WTC11 (cell line): ENCODE data around the gene GAB2. TPM values are rescaled to one million over a fixed set of nuclear protein-coding genes. Genes with fewer than 3 reads are reported as not detected.

Source experiments
- ATAC-seq: fragments of 200-7000 bp; cut with Tn5 transposase; 2 replicates; pipeline ENCODE4 v1.10.0; 2021; ENCODE audit warnings: mild to moderate bottlenecking, moderate library complexity
- CTCF ChIA-PET: fragments of 300-600 bp; sonication (Branson Sonifier 250); formaldehyde crosslinking; loops from one replicate; lab custom pipeline; 2021; ENCODE audit warnings: antibody characterized with exemption; lab: Charles Lee
- POLR2A ChIA-PET: fragments of 350-600 bp; sonication (Branson Sonifier 250); formaldehyde crosslinking; loops from one replicate; lab custom pipeline; 2021; ENCODE audit warnings: antibody characterized with exemption; lab: Charles Lee
- DNase-seq: peaks from one replicate; pipeline ENCODE4 v3.0.0; 2021; ENCODE audit warnings: low spot score
- H3K27ac Mint-ChIP-seq: 2 replicates; pipeline ENCODE4 v1.8.0; 2021; ENCODE audit warnings: mixed read lengths
- H3K27me3 Mint-ChIP-seq: 2 replicates; pipeline ENCODE4 v1.8.0; 2021; ENCODE audit warnings: low read depth, mild to moderate bottlenecking, moderate library complexity, mixed read lengths
- H3K36me3 Mint-ChIP-seq: 2 replicates; pipeline ENCODE4 v1.8.0; 2021; ENCODE audit warnings: mixed read lengths
- H3K4me1 Mint-ChIP-seq: 2 replicates; pipeline ENCODE4 v1.8.0; 2022; ENCODE audit warnings: mixed read lengths
- H3K4me3 Mint-ChIP-seq: 2 replicates; pipeline ENCODE4 v1.8.0; 2021; ENCODE audit warnings: mild to moderate bottlenecking, moderate library complexity, mixed read lengths
- H3K9me3 Mint-ChIP-seq: 2 replicates; pipeline ENCODE4 v1.8.0; 2021; ENCODE audit warnings: mixed read lengths
- ETV6 ChIP-seq: sonication (generic); formaldehyde crosslinking; IDR thresholded peaks from 2 replicates; pipeline ENCODE4 v1.8.1; 2022; ENCODE audit warnings: mild to moderate bottlenecking, missing genetic modification reagents
- FOXJ3 ChIP-seq: sonication (generic); formaldehyde crosslinking; IDR thresholded peaks from 2 replicates; pipeline ENCODE4 v1.9.0; 2021; ENCODE audit warnings: missing genetic modification reagents, mild to moderate bottlenecking, borderline replicate concordance
- GRHL2 ChIP-seq: fragments of 250-450 bp; sonication (Bioruptor Pico); IDR thresholded peaks from 2 replicates; pipeline ENCODE4 v1.8.0; 2022; ENCODE audit warnings: mild to moderate bottlenecking, moderate library complexity; ENCODE audit not compliant: insufficient replicate concordance, severe bottlenecking
- HMGA2 ChIP-seq: fragments of 250-450 bp; sonication (Bioruptor Pico); IDR thresholded peaks from 2 replicates; pipeline ENCODE4 v1.4.0; 2021; ENCODE audit warnings: mild to moderate bottlenecking, moderate library complexity
- KAT7 ChIP-seq: sonication (generic); formaldehyde crosslinking; IDR thresholded peaks from 2 replicates; pipeline ENCODE4 v1.8.1; 2023; ENCODE audit warnings: missing genetic modification reagents, mild to moderate bottlenecking, borderline replicate concordance
- NFATC4 ChIP-seq: fragments of 250-450 bp; sonication (Bioruptor Pico); IDR thresholded peaks from 2 replicates; pipeline ENCODE4 v1.9.0; 2021; ENCODE audit warnings: mild to moderate bottlenecking
- NFE2L1 ChIP-seq: sonication (generic); formaldehyde crosslinking; IDR thresholded peaks from 2 replicates; pipeline ENCODE4 v1.8.1; 2023; ENCODE audit warnings: missing genetic modification reagents
- NFYB ChIP-seq: sonication (generic); formaldehyde crosslinking; conservative IDR thresholded peaks from 2 replicates; pipeline ENCODE4 v1.8.0; 2022; ENCODE audit warnings: low read depth, missing genetic modification reagents
- NR1H2 ChIP-seq: sonication (generic); formaldehyde crosslinking; IDR thresholded peaks from 2 replicates; pipeline ENCODE4 v1.9.0; 2021; ENCODE audit warnings: mild to moderate bottlenecking, moderate library complexity, missing genetic modification reagents
- RELA ChIP-seq: sonication (generic); formaldehyde crosslinking; IDR thresholded peaks from 2 replicates; pipeline ENCODE4 v1.8.1; 2022; ENCODE audit warnings: missing genetic modification reagents, mild to moderate bottlenecking, borderline replicate concordance
- SP1 ChIP-seq: sonication (generic); formaldehyde crosslinking; conservative IDR thresholded peaks from 2 replicates; pipeline ENCODE4 v1.8.1; 2022; ENCODE audit warnings: missing genetic modification reagents
- TEAD1 ChIP-seq: sonication (generic); formaldehyde crosslinking; IDR thresholded peaks from 2 replicates; pipeline ENCODE4 v1.8.0; 2022; ENCODE audit warnings: mild to moderate bottlenecking, missing genetic modification reagents
- TEAD4 ChIP-seq: sonication (generic); formaldehyde crosslinking; IDR thresholded peaks from 2 replicates; pipeline ENCODE4 v1.8.0; 2022; ENCODE audit warnings: mild to moderate bottlenecking, missing genetic modification reagents
- ZNF121 ChIP-seq: sonication (generic); formaldehyde crosslinking; IDR thresholded peaks from 2 replicates; pipeline ENCODE4 v1.8.0; 2023; ENCODE audit warnings: missing genetic modification reagents
- ZNF263 ChIP-seq: sonication (generic); formaldehyde crosslinking; IDR thresholded peaks from 2 replicates; pipeline ENCODE4 v1.8.1; 2022; ENCODE audit warnings: low read depth, mild to moderate bottlenecking, moderate library complexity, missing genetic modification reagents
- ZNF396 ChIP-seq: fragments of 250-450 bp; sonication (Bioruptor Pico); IDR thresholded peaks from 2 replicates; pipeline ENCODE4 v1.8.0; 2021; ENCODE audit warnings: mild to moderate bottlenecking, moderate library complexity, borderline replicate concordance
- ZNF416 ChIP-seq: fragments of 250-450 bp; sonication (Bioruptor Pico); IDR thresholded peaks from 2 replicates; pipeline ENCODE4 v1.9.0; 2021; ENCODE audit warnings: mild to moderate bottlenecking, inconsistent platforms
- total RNA-seq: library from RNA; stranded (reverse); gene quantifications from 3 replicates; pipeline ENCODE4 v1.2.3, GENCODE V29; 2021
- TF ChIP-seq, protein P1 (sequence below): sonication (generic); formaldehyde crosslinking; IDR thresholded peaks from 2 replicates; pipeline ENCODE4 v1.8.1; 2022; ENCODE audit warnings: mild to moderate bottlenecking, missing genetic modification reagents, moderate library complexity, borderline replicate concordance
- TF ChIP-seq, protein P2 (sequence below): fragments of 200-600 bp; IDR thresholded peaks from 2 replicates; pipeline ENCODE4 v1.8.0; 2022; ENCODE audit warnings: antibody characterized with exemption
- TF ChIP-seq, protein P3 (sequence below): sonication (generic); formaldehyde crosslinking; IDR thresholded peaks from 2 replicates; pipeline ENCODE4 v1.8.0; 2023; ENCODE audit warnings: missing genetic modification reagents, mild to moderate bottlenecking, borderline replicate concordance
- TF ChIP-seq, protein P4 (sequence below): sonication (generic); formaldehyde crosslinking; IDR thresholded peaks from 2 replicates; pipeline ENCODE4 v1.8.1; 2022; ENCODE audit warnings: mild to moderate bottlenecking, moderate library complexity, missing genetic modification reagents
- TF ChIP-seq, protein P5 (sequence below): fragments of 250-450 bp; sonication (Bioruptor Pico); IDR thresholded peaks from 2 replicates; pipeline ENCODE4 v1.9.0; 2021; ENCODE audit warnings: mild to moderate bottlenecking
- TF ChIP-seq, protein P6 (sequence below): fragments of 250-450 bp; sonication (Bioruptor Pico); IDR thresholded peaks from 2 replicates; pipeline ENCODE4 v1.8.0; 2021; ENCODE audit warnings: mild to moderate bottlenecking
- TF ChIP-seq, protein P7 (sequence below): sonication (generic); formaldehyde crosslinking; IDR thresholded peaks from 2 replicates; pipeline ENCODE4 v1.8.0; 2023; ENCODE audit warnings: missing genetic modification reagents

GAB2 gene
- total RNA-seq, 1 experiment from 2014 or later: 10.6 TPM

DNA sequence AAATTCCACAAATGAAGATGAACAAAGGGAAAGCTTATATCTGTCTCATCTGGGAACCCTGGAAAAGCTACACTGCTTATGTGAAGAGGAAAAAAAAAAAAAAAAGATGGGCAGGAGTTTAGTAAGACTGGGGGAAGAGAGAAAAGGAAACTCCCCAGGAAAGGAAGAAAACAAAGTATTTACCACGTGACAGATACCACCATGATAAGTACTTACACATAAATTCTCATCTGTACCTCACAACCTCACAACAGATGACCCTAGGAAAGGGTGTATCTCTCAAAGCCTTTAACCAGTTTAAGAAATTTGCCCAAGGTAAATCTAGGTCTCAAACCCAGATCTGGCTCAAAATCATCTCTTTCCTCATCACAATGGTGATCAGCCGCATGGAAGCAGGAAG, 77.1 kb downstream of the GAB2 start:
- Mint-ChIP-seq H3K4me1 (no peaks in the 10 kb centered on the region; the same call in 1 of the 2 replicates), H3K27me3 (no peaks in the 10 kb centered on the region), H3K9me3 (peaks cover 4% of the 10 kb centered on the region), H3K36me3 (0 out of 2 replicates have a peak, but pooled peaks cover 2% of the 10 kb centered on the region), H3K27ac (no peak overlapping the region), H3K4me3 (no peak overlapping the region)
- TF ChIP-seq, protein P1, sequence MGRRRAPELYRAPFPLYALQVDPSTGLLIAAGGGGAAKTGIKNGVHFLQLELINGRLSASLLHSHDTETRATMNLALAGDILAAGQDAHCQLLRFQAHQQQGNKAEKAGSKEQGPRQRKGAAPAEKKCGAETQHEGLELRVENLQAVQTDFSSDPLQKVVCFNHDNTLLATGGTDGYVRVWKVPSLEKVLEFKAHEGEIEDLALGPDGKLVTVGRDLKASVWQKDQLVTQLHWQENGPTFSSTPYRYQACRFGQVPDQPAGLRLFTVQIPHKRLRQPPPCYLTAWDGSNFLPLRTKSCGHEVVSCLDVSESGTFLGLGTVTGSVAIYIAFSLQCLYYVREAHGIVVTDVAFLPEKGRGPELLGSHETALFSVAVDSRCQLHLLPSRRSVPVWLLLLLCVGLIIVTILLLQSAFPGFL (CRISPR knock-in tag): no peak
- TF ChIP-seq NR1H2 (no peak), ZNF416 (CRISPR knock-in tag) (no peak), TEAD4 (CRISPR knock-in tag) (no peak), RELA (no peak), ZNF396 (CRISPR knock-in tag) (no peak), KAT7 (CRISPR knock-in tag) (no peak), ETV6 (CRISPR knock-in tag) (no peak), GRHL2 (CRISPR knock-in tag) (no peak), SP1 (no peak), NFE2L1 (no peak), NFATC4 (no peak)
- TF ChIP-seq, protein P2, sequence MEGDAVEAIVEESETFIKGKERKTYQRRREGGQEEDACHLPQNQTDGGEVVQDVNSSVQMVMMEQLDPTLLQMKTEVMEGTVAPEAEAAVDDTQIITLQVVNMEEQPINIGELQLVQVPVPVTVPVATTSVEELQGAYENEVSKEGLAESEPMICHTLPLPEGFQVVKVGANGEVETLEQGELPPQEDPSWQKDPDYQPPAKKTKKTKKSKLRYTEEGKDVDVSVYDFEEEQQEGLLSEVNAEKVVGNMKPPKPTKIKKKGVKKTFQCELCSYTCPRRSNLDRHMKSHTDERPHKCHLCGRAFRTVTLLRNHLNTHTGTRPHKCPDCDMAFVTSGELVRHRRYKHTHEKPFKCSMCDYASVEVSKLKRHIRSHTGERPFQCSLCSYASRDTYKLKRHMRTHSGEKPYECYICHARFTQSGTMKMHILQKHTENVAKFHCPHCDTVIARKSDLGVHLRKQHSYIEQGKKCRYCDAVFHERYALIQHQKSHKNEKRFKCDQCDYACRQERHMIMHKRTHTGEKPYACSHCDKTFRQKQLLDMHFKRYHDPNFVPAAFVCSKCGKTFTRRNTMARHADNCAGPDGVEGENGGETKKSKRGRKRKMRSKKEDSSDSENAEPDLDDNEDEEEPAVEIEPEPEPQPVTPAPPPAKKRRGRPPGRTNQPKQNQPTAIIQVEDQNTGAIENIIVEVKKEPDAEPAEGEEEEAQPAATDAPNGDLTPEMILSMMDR: no peak
- TF ChIP-seq, protein P3, sequence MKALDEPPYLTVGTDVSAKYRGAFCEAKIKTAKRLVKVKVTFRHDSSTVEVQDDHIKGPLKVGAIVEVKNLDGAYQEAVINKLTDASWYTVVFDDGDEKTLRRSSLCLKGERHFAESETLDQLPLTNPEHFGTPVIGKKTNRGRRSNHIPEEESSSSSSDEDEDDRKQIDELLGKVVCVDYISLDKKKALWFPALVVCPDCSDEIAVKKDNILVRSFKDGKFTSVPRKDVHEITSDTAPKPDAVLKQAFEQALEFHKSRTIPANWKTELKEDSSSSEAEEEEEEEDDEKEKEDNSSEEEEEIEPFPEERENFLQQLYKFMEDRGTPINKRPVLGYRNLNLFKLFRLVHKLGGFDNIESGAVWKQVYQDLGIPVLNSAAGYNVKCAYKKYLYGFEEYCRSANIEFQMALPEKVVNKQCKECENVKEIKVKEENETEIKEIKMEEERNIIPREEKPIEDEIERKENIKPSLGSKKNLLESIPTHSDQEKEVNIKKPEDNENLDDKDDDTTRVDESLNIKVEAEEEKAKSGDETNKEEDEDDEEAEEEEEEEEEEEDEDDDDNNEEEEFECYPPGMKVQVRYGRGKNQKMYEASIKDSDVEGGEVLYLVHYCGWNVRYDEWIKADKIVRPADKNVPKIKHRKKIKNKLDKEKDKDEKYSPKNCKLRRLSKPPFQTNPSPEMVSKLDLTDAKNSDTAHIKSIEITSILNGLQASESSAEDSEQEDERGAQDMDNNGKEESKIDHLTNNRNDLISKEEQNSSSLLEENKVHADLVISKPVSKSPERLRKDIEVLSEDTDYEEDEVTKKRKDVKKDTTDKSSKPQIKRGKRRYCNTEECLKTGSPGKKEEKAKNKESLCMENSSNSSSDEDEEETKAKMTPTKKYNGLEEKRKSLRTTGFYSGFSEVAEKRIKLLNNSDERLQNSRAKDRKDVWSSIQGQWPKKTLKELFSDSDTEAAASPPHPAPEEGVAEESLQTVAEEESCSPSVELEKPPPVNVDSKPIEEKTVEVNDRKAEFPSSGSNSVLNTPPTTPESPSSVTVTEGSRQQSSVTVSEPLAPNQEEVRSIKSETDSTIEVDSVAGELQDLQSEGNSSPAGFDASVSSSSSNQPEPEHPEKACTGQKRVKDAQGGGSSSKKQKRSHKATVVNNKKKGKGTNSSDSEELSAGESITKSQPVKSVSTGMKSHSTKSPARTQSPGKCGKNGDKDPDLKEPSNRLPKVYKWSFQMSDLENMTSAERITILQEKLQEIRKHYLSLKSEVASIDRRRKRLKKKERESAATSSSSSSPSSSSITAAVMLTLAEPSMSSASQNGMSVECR: no peak
- TF ChIP-seq, protein P4, sequence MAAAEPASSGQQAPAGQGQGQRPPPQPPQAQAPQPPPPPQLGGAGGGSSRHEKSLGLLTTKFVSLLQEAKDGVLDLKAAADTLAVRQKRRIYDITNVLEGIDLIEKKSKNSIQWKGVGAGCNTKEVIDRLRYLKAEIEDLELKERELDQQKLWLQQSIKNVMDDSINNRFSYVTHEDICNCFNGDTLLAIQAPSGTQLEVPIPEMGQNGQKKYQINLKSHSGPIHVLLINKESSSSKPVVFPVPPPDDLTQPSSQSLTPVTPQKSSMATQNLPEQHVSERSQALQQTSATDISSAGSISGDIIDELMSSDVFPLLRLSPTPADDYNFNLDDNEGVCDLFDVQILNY (CRISPR knock-in tag): no peak
- ChIA-PET CTCF (interaction anchor here (1.3 kb wide), 1 partner anchor 27 kb away, joined by 6 read pairs; no protein-coding TSS in a partner anchor), POLR2A (no interaction called here)
- ATAC-seq: no peak
- no peak for DNase-seq

DNA sequence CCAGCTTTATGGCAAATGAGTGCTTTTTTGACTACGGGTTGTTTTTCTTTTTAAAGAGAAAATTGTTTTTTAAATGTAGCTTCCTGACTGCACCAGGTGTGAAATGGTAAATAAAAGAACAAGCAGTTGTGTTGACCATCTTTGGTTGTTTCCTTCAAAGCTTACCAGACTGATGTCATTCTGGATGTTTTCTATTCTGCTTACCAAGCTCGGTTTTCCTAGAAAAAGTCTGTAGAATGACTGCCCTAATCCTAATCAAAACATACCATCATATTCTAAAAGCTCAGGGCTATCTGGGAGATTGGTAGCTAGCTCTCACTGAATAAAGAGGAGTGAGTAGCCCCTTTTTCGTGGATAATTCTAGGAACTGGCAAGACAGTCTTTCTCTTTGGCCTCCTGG, 77.7 kb downstream of the GAB2 start:
- Mint-ChIP-seq H3K4me3 (no peak overlapping the region), H3K27me3 (no peaks in the 10 kb centered on the region), H3K27ac (no peak overlapping the region), H3K4me1 (no peaks in the 10 kb centered on the region; the same call in 1 of the 2 replicates), H3K36me3 (0 out of 2 replicates have a peak, but pooled peaks cover 3% of the 10 kb centered on the region), H3K9me3 (peaks cover 10% of the 10 kb centered on the region)
- ChIA-PET CTCF (interaction anchor here (0.6 to 1.3 kb wide), 3 partner anchors 28 to 224 kb away, joined by 3 to 7 read pairs (median 6); no protein-coding TSS in a partner anchor), POLR2A (no interaction called here)
- ATAC-seq (no peak), DNase-seq (no peak)
- TF ChIP-seq NFYB (no peak), FOXJ3 (CRISPR knock-in tag) (no peak), TEAD1 (CRISPR knock-in tag) (no peak), ZNF121 (CRISPR knock-in tag) (no peak), ZNF263 (no peak), RELA (no peak), HMGA2 (no peak)
- TF ChIP-seq, protein P5, sequence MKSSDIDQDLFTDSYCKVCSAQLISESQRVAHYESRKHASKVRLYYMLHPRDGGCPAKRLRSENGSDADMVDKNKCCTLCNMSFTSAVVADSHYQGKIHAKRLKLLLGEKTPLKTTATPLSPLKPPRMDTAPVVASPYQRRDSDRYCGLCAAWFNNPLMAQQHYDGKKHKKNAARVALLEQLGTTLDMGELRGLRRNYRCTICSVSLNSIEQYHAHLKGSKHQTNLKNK (CRISPR knock-in tag): no peak
- TF ChIP-seq, protein P6, sequence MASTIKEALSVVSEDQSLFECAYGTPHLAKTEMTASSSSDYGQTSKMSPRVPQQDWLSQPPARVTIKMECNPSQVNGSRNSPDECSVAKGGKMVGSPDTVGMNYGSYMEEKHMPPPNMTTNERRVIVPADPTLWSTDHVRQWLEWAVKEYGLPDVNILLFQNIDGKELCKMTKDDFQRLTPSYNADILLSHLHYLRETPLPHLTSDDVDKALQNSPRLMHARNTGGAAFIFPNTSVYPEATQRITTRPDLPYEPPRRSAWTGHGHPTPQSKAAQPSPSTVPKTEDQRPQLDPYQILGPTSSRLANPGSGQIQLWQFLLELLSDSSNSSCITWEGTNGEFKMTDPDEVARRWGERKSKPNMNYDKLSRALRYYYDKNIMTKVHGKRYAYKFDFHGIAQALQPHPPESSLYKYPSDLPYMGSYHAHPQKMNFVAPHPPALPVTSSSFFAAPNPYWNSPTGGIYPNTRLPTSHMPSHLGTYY (CRISPR knock-in tag): no peak
- TF ChIP-seq, protein P2: no peak
- TF ChIP-seq, protein P7, sequence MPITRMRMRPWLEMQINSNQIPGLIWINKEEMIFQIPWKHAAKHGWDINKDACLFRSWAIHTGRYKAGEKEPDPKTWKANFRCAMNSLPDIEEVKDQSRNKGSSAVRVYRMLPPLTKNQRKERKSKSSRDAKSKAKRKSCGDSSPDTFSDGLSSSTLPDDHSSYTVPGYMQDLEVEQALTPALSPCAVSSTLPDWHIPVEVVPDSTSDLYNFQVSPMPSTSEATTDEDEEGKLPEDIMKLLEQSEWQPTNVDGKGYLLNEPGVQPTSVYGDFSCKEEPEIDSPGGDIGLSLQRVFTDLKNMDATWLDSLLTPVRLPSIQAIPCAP: no peak
